ENCODE results near the gene ALCAM.

DNA sequence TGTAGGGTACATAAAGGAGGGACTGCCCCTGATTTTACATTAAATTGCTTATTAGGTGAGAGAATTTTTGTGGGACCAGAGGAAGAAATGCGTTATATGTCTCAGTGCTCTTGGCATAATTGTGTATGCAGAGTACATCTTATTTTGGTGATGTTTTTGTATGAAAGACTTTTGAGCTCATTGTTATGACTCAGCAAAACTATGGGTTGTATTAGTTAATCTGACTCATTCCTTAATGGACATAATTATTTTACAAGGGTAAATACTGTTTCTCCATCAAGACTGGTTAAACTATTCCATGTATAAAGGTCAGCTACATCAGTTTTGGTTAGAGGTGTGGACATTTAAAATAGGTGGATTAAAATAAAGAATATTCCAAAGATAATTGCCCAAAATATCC, 156.8 kb downstream of the ALCAM start:
- TF ChIP-seq, protein P1, sequence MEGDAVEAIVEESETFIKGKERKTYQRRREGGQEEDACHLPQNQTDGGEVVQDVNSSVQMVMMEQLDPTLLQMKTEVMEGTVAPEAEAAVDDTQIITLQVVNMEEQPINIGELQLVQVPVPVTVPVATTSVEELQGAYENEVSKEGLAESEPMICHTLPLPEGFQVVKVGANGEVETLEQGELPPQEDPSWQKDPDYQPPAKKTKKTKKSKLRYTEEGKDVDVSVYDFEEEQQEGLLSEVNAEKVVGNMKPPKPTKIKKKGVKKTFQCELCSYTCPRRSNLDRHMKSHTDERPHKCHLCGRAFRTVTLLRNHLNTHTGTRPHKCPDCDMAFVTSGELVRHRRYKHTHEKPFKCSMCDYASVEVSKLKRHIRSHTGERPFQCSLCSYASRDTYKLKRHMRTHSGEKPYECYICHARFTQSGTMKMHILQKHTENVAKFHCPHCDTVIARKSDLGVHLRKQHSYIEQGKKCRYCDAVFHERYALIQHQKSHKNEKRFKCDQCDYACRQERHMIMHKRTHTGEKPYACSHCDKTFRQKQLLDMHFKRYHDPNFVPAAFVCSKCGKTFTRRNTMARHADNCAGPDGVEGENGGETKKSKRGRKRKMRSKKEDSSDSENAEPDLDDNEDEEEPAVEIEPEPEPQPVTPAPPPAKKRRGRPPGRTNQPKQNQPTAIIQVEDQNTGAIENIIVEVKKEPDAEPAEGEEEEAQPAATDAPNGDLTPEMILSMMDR (IDR thresholded peaks at IDR 0.05): no peak
- TF ChIP-seq EZH2 (IDR thresholded peaks at IDR 0.05; ENCODE audit: borderline replicate concordance, insufficient read depth, low read depth, low read length, poor library complexity, severe bottlenecking): no peak

Measured in B cell (primary cell).